HG03135 (cell line): ENCODE measurements around the gene PRKCB.

Experiments used
- ATAC-seq: cut with Tn5 transposase; IDR thresholded peaks from one replicate; pipeline ENCODE4 v1.9.1; 2021; ENCODE audit warnings: mild to moderate bottlenecking, moderate library complexity; ENCODE audit not compliant: unreplicated experiment

The PRKCB gene

GRCh38 chr16:23836078-23836403 is 258 bp downstream of the PRKCB start:
- ATAC-seq, result no peak

- peak; percentile 22 for ATAC-seq
Observed at GRCh38 chr16:23836404-23837311, 875 bp downstream of the PRKCB start.

GRCh38 chr16:23837553-23838308 is 1.9 kb downstream of the PRKCB start:
- no peak for ATAC-seq

- ATAC-seq, result no peak
Observed at GRCh38 chr16:23838485-23839142, 2.8 kb downstream of the PRKCB start.

- no peak for ATAC-seq
Observed at GRCh38 chr16:23840310-23840709, 4.5 kb downstream of the PRKCB start.

GRCh38 chr16:23842137-23842600 is 6.4 kb downstream of the PRKCB start:
- peak; percentile 55 for ATAC-seq

- no peak for ATAC-seq
Observed at GRCh38 chr16:23843143-23843542, 7.4 kb downstream of the PRKCB start.

GRCh38 chr16:23847251-23847650 is 11.5 kb downstream of the PRKCB start:
- ATAC-seq, result no peak

- no peak for ATAC-seq
Observed at GRCh38 chr16:23847948-23848347, 12.2 kb downstream of the PRKCB start.

- ATAC-seq, result no peak
Observed at GRCh38 chr16:23848958-23849357, 13.2 kb downstream of the PRKCB start.

DNA sequence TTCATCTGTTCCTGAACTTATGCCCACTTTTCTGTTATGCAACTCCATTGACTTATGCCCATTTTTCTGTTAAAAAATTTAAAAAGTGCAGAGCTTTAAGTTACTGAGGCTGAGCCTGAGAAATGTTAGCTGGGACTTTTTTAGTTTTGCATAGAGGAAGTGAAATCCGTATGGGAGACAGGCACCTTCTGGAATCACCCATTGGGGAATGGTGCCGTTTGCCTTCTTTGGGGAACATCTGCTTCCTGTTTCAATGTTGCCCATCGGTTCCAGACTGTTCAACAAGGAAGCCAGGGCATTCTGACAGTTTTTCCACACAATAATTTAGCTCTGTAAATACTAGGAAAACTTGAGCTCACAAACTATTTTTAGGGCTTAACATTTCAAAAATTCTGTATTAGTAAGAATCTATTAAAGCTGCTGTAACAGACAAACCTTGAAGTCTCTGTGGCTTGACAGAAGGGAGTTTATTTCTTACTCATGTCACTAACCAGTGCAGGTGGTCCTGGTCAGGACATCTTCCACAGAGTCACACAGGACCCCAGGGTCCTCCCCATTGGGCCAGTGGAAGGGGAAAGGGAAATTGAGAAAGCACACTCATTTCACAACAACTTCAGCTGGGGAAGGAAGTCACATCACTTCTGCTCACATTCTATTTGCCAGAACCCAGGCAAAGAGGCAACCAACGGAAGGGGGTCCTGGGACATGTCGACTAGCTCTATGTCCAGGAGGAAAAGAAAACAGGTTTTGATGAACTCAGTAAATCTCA is 17.2 kb downstream of the PRKCB start:
- ATAC-seq, result no peak

DNA sequence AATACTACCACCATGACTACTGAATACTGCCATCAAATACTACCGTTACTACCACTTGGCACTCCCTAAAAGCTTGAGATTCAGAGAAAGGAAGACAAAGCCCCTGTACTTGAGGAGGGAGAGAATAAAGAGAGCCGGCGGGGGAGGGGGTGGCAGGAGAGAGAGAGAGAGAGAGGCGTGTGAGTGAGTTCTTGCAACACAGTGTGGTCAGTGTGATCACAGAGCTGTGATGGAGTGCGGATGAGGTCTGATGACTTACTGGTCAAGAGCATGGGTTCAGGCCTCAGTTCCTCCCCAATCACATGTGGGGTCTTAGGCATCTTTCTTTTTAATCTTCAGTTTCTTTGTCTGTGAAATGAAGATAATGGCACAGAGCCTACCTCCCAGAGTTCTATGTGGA is 19.2 kb downstream of the PRKCB start:
- ATAC-seq, result no peak

DNA sequence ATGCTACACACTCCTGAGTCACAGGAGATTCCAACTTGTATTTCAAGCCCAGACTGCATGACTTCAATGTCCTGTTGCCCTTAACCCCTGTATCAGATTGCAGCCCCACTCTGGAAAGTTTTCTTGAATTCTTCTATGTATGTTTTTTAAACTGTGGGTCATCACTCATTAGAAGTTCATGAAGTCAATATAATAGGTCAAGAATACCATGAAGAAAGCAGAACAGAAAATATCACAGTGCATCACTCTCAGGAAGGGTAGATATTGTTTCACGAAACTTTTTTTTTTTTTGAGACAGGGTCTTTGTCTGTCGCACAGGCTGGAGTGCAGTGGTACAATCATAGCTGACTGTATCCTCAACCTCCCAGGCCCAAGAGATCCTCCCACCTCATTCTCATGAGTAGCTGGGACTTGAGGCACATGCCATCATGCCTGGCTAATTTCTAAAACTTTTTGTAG is 20.5 kb downstream of the PRKCB start:
- no peak for ATAC-seq

- ATAC-seq, result no peak
Observed at GRCh38 chr16:23857256-23857880, 21.6 kb downstream of the PRKCB start.

- no peak for ATAC-seq
Observed at GRCh38 chr16:23857881-23858269, 22.1 kb downstream of the PRKCB start.

GRCh38 chr16:23858542-23858941 is 22.8 kb downstream of the PRKCB start:
- ATAC-seq, result no peak

DNA sequence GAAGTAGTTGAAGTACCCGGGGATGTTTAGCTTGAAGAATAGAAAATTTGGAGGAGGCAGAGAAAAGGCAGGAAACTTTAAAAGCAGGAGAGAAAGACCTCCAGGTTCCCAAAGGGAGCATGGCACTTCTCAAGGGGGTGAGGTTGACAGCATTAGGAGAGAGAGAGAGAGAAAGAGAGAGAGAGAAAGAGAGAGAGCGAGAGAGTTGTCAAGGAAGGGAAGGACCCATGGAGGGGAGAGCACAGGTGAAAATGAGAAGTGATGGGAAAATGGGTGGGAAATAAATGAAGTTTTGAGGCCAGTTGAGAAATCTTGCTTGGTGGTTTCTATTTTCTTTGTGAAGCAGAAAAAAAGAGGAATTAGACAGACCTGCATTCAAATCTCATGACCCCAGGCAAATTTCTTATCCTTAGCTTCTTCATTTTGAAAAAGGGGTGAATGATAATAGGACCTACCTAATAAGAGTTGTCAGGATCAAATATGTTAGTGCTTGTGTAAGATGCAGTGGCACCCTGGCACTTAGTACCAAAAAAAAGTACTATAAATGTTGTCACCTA is 24.0 kb downstream of the PRKCB start:
- no peak for ATAC-seq

GRCh38 chr16:23861874-23862273 is 26.1 kb downstream of the PRKCB start:
- no peak for ATAC-seq

DNA sequence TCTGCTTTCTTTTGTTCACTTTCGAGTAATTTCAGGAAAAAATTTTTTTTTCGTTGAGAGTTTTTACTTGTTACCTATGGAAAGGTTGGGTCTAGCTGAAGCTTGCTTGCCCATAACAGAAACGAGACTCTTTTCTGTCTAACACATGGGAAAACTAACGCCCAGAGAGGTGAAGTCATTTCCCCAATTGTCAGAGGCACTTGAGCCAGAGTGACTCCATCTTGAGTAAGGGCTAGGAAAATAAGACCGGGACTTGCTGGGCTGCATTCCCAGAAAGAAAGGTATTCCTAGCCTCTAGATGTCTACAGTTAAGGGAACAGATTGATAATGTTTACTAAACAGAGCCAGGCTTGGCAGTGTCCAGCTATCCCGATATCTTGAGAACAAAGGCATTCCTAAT is 26.8 kb downstream of the PRKCB start:
- no peak for ATAC-seq
